GM19238 (cell line): ENCODE data around the gene RNF11.
A peak's percentile ranks its signal among the peaks of the same experiment; 100 is the strongest.
"Not testable (repeated sequence)": the region's sequence is repeated elsewhere in the genome, so short reads cannot be mapped to it uniquely, and the experiment has no call there.

ENCODE experiments used
- DNase-seq: peaks from one replicate; pipeline ENCODE4 v3.0.0; 2011; ENCODE audit warnings: low spot score; ENCODE audit not compliant: insufficient read length

The RNF11 gene

DNA sequence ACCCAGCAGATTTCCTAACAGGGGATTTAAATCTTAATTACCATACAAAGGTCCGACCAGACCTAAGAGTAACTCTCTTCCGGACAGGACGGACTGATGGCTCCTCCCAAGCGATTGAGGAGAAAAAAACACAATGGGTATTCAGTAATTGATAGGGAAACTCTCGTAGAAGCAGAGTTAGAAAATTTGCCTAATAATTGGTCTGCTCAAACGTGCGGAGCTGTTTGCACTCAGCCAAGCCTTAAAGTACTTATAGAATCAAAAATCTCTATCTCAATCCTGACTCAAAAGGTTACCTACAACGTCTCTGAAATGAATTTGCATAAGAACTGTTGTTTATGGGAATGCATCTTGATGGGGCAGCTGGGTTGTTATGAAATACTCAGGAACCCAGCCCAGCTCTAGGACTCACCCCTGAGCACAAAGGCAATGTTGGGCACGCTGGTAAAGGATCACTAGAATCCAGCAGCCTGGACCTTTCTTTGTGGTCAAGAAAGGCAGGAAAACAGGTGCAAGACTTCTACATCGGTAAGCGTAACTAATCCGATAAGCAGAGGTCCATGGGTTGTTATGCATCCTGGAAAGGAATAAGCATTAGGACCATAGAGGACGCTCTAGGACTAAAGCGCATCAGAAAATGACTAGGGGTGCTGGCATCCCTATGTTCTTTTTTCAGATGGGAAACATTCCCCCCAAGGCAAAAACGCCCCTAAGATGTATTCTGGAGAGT lies 8.7 kb upstream of the RNF11 start:
- DNase-seq = not testable (repeated sequence)

DNA sequence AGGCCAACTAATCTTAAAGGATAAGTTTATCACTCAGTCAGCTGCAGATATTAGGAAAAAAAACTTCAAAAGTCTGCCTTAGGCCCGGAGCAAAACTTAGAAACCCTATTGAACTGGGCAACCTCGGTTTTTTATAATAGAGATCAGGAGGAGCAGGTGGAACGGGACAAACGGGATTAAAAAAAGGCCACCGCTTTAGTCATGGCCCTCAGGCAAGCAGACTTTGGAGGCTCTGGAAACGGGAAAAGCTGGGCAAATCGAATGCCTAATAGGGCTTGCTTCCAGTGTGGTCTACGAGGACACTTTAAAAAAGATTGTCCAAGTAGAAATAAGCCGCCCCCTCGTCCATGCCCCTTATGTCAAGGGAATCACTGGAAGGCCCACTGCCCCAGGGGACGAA lies 7.6 kb upstream of the RNF11 start:
- DNase-seq = not testable (repeated sequence)

DNA sequence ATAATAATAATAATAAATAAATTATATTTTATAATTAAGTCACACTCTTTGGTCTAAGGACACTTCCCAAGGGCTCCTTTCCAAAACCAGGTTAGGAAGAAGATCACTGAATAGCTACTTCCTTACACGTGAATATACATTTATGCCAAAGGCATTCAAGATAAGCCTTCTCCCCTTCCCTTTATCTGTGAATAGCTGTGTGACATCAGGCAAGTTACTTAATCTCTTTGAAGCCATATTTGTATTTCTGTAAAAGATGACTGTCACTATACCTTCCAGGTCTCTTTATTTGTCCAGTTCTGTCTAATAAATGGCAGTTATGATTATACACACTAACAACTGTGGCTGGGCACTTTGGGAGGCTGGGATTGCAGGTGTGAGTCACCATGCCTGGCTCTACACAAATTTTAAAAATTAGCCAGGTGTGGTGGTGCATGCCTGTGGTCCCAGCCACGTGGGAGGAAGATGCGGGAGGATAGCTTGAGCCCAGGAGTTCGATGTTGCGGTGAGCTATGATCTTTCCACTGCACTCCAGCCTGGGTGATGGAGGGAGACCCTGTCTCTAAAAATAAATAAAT lies 5.5 kb upstream of the RNF11 start:
- DNase-seq = no peak

GRCh38 chr1:51231120-51231519 lies 5.0 kb upstream of the RNF11 start:
- no peak for DNase-seq

DNA sequence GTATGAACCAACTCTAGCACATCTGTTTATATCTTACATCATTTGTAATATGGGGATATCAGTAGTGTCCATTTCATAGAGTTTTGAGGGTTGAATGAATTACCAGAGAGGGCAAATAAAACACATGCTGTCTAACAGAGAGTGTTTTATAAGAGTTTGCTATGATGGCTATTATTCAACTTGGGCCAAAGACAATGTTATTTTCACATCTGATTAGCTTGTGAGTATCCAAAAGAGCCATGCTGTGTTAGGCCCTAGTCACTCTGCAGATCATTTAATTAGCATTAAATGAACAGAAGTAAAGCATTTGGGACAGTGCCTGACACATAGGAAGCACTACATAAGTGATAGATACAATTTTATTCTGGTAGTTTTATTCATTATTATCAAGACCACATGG lies 4.2 kb upstream of the RNF11 start:
- DNase-seq = no peak

- DNase-seq = not testable (repeated sequence)
These were observed 1.8 kb upstream of the RNF11 start for GRCh38 chr1:51234236-51234635.

- peak; percentile 40 for DNase-seq
These were observed 1.2 kb upstream of the RNF11 start for GRCh38 chr1:51234721-51235425.

- no peak for DNase-seq
These were observed 668 bp downstream of the RNF11 start for GRCh38 chr1:51236531-51237350.

DNA sequence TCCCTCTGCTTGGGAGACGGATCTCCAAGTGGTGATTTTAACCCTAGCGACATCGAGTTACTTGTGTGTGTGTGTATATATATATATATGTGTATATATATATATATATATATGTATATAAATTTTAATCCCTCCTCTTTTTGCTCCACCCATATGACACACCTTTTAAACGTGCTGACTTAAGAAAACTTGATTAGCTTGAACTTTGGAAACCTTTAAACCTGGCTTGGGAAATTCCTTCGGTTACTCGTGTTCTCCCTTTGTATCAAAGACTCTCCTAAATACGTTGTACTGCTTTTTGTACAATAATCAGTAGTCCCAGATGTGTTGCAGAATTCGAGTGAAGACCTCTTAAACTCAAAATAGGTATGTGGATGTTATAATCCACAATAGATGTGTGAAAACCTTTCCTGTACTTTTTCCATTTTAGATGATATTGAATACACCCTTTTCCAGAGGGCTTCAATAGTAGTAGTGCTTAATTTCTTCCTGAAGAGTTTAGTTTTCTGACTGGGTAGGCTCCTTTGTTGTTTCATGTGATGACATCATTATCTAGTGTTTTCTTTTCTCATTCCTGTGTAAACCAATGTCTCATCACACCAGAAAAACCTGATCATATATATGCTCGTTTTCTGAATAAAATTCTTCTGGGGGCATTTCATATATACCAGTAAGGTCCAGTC lies 1.4 kb downstream of the RNF11 start:
- no peak for DNase-seq

DNA sequence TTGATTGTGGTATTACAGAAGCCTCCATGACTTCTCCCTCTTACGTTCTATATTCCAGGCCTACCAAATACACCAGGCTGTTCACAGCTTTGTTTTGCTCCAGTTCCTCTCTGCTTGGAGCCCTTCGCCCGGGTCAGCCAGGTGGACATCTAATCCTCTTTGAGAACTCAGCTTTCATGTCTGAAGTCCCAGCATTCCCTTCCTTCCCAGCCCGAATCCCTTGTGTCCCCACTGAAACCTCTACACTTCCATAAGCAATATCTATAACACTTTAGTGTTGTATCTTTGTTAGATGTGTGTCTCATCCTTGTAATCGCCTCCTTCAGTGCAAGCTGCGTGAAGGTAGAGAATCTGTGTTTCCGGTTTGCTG lies 1.9 kb downstream of the RNF11 start:
- DNase-seq = no peak

GRCh38 chr1:51240084-51240483 lies 4.0 kb downstream of the RNF11 start:
- DNase-seq = no peak

- no peak for DNase-seq
These were observed 5.0 kb downstream of the RNF11 start for GRCh38 chr1:51241119-51241518.

- DNase-seq = no peak
These were observed 6.5 kb downstream of the RNF11 start for GRCh38 chr1:51242546-51242945.

- DNase-seq = peak; percentile 21
These were observed 10.9 kb downstream of the RNF11 start for GRCh38 chr1:51247022-51247421.

GRCh38 chr1:51247499-51247898 lies 11.4 kb downstream of the RNF11 start:
- no peak for DNase-seq

DNA sequence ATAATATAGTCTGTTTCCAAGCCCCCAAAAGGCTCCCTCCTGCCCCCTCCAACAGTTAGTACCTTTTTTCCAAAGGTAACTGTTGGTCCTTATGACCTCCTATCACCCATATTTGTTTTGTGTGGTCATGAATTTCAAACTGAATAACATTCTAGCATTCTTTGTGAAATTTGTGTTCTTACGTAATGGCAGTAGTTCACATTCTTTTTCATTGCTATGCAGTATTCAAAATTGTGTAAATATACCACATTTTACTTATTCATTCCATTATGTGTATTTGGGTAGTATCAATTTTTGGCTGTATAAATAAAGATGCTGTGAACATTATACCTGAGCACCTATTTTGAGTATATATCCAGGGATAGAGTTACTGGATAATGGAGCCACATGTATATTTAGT lies 13.4 kb downstream of the RNF11 start:
- no peak for DNase-seq

DNA sequence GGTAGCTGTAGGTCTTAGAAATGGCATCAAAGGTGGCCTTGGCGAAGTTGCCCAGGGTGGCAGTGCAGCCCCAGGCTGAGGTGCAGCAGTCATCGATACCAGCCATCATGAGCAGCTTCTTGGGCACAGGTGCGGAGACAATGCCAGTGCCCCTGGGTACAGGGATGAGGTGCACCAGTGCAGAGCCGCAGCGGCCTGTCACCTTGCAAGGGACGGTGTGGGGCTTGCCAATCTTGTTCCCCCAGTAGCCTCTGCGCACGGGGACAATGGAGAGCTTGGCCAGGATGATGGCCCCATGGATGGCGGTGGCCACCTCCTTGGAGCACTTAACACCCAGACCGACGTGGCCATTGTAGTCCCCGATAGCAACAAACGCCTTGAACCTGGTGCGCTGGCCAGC lies 14.7 kb downstream of the RNF11 start:
- DNase-seq = not testable (repeated sequence)

DNA sequence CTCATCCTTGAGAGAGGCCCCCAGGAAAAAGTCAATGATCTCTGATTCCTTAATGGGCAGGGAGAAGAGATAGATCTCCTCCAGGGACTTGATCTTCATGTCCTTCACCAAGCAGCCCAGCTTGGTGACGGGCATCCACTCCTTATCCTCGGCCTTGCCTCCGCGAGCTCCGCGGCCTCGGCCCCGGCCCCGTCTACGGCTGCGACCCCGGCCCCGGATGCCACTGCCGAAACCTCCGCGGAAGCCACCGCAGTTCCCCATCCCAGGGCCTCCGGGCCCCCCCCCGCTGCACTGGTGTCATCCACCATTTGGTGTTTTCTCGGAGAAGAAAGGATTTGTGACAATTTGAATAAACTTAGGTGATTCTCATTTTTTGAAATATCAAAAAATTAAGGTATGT lies 15.1 kb downstream of the RNF11 start:
- DNase-seq = not testable (repeated sequence)

DNA sequence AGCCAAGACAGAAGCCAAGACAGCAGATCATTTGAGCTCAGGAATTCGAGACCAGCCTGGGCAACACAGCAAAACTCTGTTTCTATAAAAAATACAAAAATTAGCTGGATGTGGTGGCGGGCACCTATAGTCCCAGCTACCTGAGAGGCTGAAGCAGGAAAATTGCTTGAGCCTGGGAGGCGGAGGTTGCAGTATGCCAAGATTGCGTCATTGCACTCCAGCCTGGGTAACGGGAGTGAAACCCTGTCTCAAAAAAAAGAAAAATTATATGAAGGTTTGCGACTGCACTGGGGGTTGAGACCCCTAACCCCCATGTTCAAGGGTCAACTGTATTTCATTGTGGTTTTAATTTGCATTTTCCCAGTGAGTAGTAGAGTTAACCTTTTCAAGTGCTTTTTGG lies 16.3 kb downstream of the RNF11 start:
- no peak for DNase-seq

DNA sequence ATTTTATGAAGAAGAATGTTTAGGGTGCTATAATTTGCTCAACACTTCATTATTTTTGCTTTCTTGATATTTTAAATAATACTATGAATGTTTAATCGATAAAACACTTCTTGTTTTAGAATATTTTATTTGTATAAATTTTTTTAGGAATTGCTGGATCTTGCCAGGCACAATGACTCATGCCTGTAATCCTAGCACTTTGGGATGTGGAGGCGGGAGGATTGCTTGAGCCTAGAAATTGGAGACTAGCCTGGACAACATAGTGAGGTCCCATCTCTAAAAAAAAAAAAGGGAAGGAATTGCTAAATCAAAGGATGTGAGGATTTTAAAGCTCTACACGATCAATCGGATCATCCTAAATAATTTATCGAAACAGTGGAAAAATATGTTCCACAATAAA lies 17.6 kb downstream of the RNF11 start:
- DNase-seq = no peak

DNA sequence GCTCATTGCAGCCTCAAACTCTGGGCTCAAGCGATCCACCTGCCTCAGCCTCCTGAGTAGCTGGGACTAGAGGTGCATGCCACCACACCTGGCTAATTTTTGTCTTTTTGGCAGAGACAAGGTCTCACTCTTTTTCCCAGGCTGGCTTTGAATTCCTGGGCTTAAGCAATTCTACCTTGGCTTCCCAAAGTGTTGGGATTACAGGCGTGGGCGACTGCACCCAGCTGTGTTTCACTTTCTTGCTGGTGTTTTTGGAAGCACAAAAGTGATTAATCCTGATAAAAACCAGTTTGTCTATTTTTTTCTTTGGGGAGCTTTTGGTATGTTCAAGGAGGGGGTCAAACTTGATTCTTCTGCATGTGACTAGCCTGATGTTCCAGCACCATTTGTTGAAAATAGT lies 19.3 kb downstream of the RNF11 start:
- no peak for DNase-seq
